LNCaP clone FGC (cell line): Measurements from ENCODE around the gene CCDC59.

Experiments used
- DNase-seq: peaks from one replicate; pipeline ENCODE4 v3.0.0-alpha.2; 2011; ENCODE audit warnings: low read depth
- H3K4me3 ChIP-seq: 2 replicates; pipeline ENCODE4 v1.5.1; 2011; ENCODE audit warnings: mild to moderate bottlenecking, low read depth, low read length, control low read depth
- CTCF ChIP-seq: IDR thresholded peaks from 2 replicates; pipeline ENCODE4 v1.5.1; 2012; ENCODE audit warnings: mild to moderate bottlenecking; ENCODE audit not compliant: control insufficient read depth, insufficient read depth; ENCODE audit errors: extremely low read depth

Gene CCDC59

GRCh38 chr12:82358200-82359114 lies at the start of gene CCDC59, which contains the start of gene METTL25:
Gene CCDC59, minus strand, starts transcription at chr12:82358387. Its CDS starts 11 bp downstream, at chr12:82358376.
Gene METTL25, plus strand, starts transcription at chr12:82358529. Its CDS starts 37 bp downstream, at chr12:82358566.
- H3K4me3 ChIP-seq = peak within 1 kb of the TSS; percentile 71
- TF ChIP-seq CTCF = peak; percentile 98
- DNase-seq = peak; percentile 97

GRCh38 chr12:82407481-82407880 lies 49.3 kb upstream of the CCDC59 start:
- no peak overlapping the region for H3K4me3 ChIP-seq
- no peak for TF ChIP-seq CTCF
- DNase-seq = no peak

DNA sequence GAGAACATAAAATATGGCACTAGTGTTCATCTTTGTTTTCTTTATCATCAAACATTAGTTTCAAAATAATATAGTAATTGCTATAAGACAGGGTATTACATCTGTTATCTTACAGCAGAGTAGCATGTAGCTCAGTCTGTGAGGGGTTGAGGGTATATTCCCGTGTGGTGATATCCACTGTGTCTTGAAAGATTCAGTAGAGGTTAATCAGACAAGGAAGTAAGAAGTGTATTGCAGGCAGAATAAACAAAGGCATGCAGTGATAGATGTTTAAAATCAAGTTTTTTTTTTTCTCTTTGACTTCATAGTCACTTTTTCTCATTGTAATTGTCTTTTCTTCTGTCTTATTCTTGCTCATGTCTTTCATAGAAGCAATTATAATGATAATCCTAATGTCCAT lies 48.5 kb upstream of the CCDC59 start:
- TF ChIP-seq CTCF = no peak

GRCh38 chr12:82400819-82401218 lies 42.6 kb upstream of the CCDC59 start:
- TF ChIP-seq CTCF = no peak
- no peak for DNase-seq
- H3K4me3 ChIP-seq = no peak overlapping the region

More for the DNA sequence above, 48.5 kb upstream of the CCDC59 start:
- no peak overlapping the region for H3K4me3 ChIP-seq
- no peak for DNase-seq

DNA sequence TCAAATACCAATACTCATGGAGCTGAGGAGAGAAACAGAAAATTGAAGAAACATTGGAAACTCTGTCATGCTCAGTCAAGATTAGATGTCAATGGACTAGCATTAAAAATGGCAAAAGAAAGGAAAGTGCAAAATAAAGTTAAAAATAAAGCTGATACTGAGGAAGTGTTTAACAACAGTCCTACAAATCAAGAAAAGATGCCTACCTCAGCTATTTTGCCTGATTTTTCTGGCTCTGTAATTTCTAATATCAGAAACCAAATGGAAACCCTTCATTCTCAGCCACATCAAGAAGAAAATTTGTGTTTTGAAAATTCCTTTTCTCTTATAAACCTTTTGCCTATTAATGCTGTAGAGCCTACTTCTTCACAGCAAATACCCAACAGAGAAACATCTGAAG lies 40.7 kb upstream of the CCDC59 start:
- no peak for DNase-seq
- TF ChIP-seq CTCF = no peak
- no peak overlapping the region for H3K4me3 ChIP-seq

GRCh38 chr12:82383930-82384552 lies 25.9 kb upstream of the CCDC59 start:
- TF ChIP-seq CTCF = peak; percentile 82
- peak; percentile 22 for DNase-seq
- no peak overlapping the region for H3K4me3 ChIP-seq
